SHP77 treated with DMSO at 0.1 percent for 48 hours (cell line): Measurements from ENCODE around the gene ADGRB2.

Source experiments
- DNase-seq: peaks from one replicate; lab custom pipeline; 2025; lab: John Stamatoyannopoulos, UW

The ADGRB2 gene, protein sequence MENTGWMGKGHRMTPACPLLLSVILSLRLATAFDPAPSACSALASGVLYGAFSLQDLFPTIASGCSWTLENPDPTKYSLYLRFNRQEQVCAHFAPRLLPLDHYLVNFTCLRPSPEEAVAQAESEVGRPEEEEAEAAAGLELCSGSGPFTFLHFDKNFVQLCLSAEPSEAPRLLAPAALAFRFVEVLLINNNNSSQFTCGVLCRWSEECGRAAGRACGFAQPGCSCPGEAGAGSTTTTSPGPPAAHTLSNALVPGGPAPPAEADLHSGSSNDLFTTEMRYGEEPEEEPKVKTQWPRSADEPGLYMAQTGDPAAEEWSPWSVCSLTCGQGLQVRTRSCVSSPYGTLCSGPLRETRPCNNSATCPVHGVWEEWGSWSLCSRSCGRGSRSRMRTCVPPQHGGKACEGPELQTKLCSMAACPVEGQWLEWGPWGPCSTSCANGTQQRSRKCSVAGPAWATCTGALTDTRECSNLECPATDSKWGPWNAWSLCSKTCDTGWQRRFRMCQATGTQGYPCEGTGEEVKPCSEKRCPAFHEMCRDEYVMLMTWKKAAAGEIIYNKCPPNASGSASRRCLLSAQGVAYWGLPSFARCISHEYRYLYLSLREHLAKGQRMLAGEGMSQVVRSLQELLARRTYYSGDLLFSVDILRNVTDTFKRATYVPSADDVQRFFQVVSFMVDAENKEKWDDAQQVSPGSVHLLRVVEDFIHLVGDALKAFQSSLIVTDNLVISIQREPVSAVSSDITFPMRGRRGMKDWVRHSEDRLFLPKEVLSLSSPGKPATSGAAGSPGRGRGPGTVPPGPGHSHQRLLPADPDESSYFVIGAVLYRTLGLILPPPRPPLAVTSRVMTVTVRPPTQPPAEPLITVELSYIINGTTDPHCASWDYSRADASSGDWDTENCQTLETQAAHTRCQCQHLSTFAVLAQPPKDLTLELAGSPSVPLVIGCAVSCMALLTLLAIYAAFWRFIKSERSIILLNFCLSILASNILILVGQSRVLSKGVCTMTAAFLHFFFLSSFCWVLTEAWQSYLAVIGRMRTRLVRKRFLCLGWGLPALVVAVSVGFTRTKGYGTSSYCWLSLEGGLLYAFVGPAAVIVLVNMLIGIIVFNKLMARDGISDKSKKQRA (N-terminal part only)

DNA sequence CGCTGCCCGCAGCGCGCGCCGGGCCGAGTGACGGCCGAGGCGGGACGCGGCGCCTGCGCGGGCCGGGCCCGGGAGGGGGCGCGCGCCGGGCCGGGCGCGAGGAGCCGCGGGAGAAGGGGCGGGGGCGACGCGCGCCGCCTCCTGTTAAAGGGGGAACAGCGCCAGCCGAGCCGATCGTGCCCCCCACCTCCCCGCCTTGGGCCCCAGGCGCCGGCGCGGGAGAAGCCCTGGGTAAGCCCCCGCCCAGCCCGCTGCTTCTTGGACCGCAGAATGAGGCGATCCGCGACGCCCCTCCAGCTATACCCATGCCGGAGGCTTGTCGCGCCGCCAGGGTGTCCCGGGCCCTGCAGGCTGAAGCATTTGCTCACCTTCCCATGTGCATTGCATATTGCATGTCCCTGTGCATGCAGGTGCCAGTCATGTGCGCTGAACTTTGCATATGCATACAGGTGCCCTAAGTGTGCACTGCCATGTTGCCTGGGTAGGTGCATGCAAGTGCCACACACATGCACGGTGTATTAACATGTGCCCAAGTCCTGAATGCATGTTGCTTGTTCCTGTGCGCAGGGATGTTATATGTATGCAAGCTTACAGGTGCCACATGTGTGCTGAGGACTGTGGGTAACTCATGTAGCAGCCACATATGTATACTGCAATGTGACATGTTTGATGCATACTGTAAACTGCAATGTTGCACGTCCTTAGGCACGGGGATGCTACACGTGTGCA, at the start of gene ADGRB2:
Gene ADGRB2 (minus strand): TSS at position 29 of the 729 bp plus-strand sequence. CDS start 7,119 bp downstream, outside the sequence.
- no peak for DNase-seq

DNA sequence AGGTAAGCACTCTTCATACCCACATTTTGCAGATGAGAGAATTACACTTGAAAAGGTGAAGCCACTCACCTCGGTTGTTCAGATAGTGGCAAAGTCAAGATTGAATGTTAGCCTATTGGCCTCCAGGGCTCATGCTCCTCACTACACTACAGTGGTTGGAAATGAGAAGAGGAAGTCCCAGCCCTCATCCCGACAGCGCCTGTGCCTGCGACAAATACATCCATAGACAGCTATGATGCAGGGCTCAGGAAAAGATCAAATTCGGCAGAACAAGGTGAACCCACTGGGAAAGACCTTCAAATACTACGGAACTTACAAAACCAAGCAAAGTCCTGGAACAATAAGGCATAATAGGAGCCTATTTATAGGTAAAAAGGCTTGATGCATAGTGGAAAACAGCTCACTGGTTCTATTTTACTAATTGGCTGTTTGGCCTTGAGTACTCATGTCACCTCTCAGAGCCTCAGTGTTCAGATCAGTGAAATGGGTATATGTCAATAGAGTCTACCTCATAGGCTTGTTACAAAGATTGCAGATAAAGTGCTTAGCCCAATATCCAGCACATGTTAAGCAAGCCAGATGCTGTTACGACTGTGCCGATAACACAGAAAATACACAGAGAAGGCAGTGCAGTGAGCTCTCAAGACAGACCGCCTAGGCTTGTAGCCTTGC, 48.2 kb upstream of the ADGRB2 start:
- DNase-seq, result no peak

DNA sequence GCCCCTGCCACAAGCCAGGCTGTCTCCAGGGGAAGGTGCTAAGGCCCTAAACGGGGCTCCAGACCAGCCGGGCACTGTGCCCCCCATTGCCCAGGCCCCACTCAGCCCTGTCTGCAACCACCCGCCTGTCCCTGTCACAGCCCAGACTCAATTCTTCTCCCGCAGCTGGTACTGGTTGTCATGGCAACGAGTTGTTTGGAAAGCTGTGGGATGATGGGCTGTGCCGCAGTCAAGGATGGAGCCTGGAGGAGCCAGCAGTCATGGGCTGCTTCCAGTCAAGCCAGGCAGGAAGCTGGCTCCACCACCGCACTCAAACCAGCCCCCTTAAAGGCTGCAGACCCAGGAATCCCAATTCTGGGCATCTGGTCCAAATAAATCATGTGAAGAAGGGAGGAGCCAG, 47.5 kb upstream of the ADGRB2 start:
- DNase-seq, result peak; percentile 85

GRCh38 chr1:31809698-31810097, 45.6 kb upstream of the ADGRB2 start:
- no peak for DNase-seq

- DNase-seq, result no peak
Measured at GRCh38 chr1:31807273-31808048, 43.3 kb upstream of the ADGRB2 start.

DNA sequence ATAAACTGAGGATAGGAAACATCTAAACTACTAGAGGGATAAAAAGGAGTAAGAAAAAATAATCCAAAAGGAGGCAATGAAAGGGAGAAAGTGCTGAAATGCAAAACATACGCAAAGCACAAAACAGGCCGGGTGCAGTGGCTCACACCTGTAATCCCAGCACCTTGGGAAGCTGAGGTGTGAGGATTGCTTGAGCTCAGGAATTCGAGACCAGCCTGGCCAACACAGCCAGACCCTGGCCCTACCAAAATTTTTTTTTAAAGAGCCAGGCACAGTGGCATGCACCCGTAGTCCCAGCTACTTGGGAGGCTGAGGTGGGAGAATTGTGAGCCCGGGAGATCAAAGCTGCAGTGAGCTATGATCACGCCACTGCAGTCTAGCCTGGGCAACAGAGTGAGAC, 41.2 kb upstream of the ADGRB2 start:
- DNase-seq, result no peak

- no peak for DNase-seq
Measured at GRCh38 chr1:31804098-31804497, 40.0 kb upstream of the ADGRB2 start.

DNA sequence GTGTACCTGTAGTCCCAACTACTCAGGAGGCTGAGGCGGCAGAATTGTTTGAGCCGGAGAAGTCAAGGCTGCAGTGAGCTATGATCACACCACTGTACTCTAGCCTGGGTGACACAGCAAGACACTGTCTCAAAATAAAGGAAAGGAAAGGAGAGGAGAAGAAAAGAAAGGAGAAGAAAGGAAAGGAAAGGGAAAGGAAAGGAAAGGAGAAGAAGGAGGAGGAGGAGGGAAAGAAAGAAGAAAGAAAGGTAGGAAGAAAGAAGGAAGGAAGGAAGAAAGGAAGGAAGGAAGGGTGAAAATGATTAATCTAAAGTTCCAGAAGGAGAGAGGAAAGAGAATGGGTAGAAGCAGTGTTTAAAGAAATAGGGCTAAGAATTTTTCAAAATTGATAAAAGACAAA, 39.5 kb upstream of the ADGRB2 start:
- DNase-seq, result no peak

DNA sequence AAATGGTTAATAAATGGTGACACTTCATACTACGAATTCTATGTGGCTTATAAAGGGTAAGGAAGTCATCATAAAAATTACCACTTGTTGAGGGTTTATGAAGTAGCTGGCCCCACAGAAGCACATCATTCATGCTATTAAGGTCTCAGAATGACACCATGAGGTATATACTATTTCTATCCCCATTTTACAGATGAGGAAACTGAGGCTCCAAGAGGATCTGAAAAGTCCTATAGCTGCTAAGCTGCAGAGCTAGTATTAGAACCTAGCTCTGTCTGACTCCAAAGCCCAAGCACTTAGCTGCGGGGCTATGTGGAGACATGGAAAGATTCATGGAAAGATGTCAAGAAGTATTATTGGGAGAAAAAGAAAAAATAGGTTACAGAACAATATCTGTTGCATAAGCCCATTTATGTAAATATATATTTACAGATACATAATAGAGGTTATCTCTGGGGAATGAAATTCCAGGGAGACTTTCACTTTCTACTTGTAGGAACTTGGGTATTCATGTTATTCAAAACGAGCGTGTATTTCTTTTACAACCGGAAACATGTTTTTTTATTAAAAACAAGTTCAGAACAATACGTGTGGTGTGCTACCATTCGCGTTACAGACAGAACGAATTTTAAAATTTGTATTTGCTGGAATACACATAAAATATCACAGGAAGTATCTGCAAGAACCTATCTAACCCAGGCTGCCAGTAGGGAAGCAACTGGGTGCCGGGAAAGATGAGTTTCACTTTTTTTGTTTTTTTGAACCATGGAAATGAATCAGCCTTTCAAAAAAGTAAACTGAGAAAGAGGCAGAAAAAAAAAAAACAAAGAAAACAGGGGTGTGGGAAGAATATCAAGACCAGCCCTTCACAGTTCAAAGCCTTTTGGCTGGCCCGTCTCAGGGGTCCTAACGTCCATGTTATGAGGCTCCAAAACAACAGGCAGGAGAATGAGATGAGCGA, 38.3 kb upstream of the ADGRB2 start:
- no peak for DNase-seq

- no peak for DNase-seq
Measured at GRCh38 chr1:31801458-31801857, 37.3 kb upstream of the ADGRB2 start.

GRCh38 chr1:31800674-31800967, 36.5 kb upstream of the ADGRB2 start:
- DNase-seq, result no peak

DNA sequence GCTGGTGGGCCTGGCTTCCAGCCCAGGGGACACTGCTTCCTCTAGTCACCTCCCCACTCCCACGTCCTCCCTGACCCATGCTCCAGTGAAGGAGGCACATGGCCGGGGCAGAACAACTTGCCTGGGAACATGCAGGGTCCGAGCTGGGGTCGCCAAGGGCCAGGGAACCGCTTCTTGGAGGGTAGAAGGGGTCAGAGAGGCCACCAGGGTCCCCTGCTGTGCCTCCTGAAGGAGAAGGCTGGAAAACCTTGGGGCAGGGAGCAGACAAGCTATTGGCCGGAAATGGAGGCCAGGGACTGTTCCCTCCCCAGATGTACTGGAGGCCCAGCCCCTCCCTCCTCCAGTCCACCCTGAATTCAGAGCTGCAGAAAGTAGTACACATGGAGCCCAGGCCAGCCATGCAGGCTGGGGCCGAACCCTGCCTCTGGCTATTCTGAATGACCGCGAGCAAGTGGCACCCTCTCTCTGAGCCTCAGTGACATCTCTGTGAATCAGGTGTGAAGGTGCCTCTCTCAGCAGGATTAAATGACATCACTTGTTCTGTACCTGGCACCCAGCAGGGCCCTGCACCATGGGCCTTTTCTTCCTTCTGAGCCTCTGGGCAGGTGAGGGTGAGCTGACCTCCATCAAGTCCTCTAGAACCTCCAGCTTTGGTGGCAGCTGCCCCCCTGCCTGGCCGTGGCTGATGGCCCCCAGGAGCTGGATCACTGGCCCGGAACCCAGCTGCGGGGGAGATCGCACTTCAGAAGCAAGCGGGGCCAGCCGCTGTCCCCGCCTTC, 35.9 kb upstream of the ADGRB2 start:
- no peak for DNase-seq

GRCh38 chr1:31799196-31799894, 35.2 kb upstream of the ADGRB2 start:
- no peak for DNase-seq

GRCh38 chr1:31798433-31799195, 34.5 kb upstream of the ADGRB2 start:
- DNase-seq, result no peak

DNA sequence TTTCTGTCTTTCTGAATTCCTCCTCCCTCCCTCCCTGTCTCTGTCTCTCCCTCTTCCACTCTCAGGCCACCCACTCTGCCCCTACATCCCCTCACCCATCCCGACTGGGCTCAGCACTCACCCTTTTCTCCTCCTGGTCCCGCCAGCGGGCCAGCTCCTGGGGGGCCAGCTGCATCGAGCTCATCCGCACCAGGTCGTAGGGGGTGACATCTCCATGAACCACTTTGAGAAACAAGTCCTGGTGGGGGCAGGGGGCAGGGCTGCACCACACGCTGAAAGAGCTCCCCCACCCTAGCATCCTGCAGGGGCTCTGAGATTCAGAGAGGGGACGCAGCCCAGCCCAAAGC, 33.9 kb upstream of the ADGRB2 start:
- DNase-seq, result no peak

DNA sequence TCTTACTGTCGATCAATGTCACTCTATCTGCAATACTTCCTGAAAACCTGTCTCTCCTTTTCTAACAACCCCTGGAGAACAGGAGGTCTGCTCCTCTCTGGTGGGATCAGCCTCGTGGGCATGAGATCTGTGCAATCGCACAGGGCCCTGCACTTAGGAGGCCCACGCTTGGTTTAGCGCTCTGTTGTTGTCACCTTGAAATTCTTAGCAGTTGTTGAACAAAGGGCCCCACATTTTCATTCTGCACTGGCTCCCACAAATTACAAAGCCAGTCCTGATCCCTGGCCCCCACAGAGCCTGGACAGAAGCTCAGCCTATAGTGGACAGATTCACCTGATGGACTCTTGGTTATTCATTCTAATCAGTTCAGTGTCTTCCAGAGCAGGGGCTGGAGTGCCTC, 33.1 kb upstream of the ADGRB2 start:
- DNase-seq, result no peak

DNA sequence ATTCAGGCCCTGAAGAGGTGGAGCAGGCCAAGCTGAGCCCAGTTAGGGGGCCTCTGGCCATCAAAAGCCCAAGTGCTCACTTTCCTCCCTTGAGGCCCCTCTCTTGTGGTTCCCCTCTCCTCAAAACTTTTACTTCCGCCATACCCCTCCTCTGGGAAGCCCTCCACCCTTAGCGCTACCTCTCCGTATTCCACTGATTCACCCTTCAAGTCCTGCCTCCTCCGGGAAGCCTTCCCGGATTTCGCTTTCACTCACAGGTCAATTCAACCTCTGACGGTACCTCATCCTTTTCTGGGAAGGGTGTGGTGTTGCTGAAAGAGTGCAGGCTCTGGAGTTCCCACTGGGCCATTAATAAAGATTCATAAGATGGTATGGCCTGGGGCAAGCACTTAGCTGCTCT, 32.6 kb upstream of the ADGRB2 start:
- DNase-seq, result no peak
